Measurements from ENCODE around the gene NACAD. TPM values are rescaled to one million over a fixed set of nuclear protein-coding genes. Genes with fewer than 3 reads are reported as not detected.

The NACAD gene
- total RNA-seq, 1 experiment from 2014 or later: 1.0 TPM

- Mint-ChIP-seq H3K4me1 (ENCODE audit: low read depth, unreplicated experiment) (no peaks in the 10 kb centered on the region), H3K27ac (ENCODE audit: unreplicated experiment) (no peak overlapping the region), H3K36me3 (ENCODE audit: insufficient read depth, unreplicated experiment) (peaks cover 8% of the 10 kb centered on the region), H3K9me3 (ENCODE audit: unreplicated experiment) (no peaks in the 10 kb centered on the region), H3K4me3 (ENCODE audit: unreplicated experiment) (no peak overlapping the region), H3K27me3 (ENCODE audit: insufficient read depth, unreplicated experiment) (no peaks in the 10 kb centered on the region)
- no peak overlapping the region for H3K4me3 ChIP-seq (ENCODE audit: low read depth, low read length)
- intact Hi-C loops (cut with micrococcal nuclease; ENCODE audit: unreplicated experiment): no loop called here
- no peaks in the 10 kb centered on the region; the same call in 1 of the 2 replicates for H3K36me3 ChIP-seq (ENCODE audit: control insufficient read depth, insufficient read depth, low read length)
- ChIA-PET CTCF (no interaction called here), POLR2A (no interaction called here)
- H3K4me1 ChIP-seq: no peaks in the 10 kb centered on the region
- no peak for DNase-seq
- no peaks in the 10 kb centered on the region for H3K27me3 ChIP-seq (replicated peaks; ENCODE audit: control insufficient read depth, insufficient read depth, low read length)
- BruUV-seq (replicated peaks): no TSS peak
- no peak for TF ChIP-seq CTCF (IDR thresholded peaks at IDR 0.05; ENCODE audit: insufficient read depth in 1 of 2, low read depth in 1 of 2, low read length in 1 of 2, severe bottlenecking in 1 of 2, unreplicated experiment in 1 of 2)
- H3K9me3 ChIP-seq: no peaks in the 10 kb centered on the region
Measured at GRCh38 chr7:45050198-45050597, 38.6 kb downstream of the NACAD start.

GRCh38 chr7:45048748-45049147, 40.0 kb downstream of the NACAD start:
- Mint-ChIP-seq H3K27me3 (ENCODE audit: insufficient read depth, unreplicated experiment) (no peaks in the 10 kb centered on the region), H3K4me1 (ENCODE audit: low read depth, unreplicated experiment) (no peaks in the 10 kb centered on the region), H3K27ac (ENCODE audit: unreplicated experiment) (no peak overlapping the region), H3K4me3 (ENCODE audit: unreplicated experiment) (no peak overlapping the region), H3K36me3 (ENCODE audit: insufficient read depth, unreplicated experiment) (peaks cover 8% of the 10 kb centered on the region), H3K9me3 (ENCODE audit: unreplicated experiment) (no peaks in the 10 kb centered on the region)
- no peaks in the 10 kb centered on the region for H3K4me1 ChIP-seq
- no peaks in the 10 kb centered on the region; the same call in 1 of the 2 replicates for H3K36me3 ChIP-seq (ENCODE audit: control insufficient read depth, insufficient read depth, low read length)
- BruUV-seq (replicated peaks): no TSS peak
- intact Hi-C loops (cut with micrococcal nuclease; ENCODE audit: unreplicated experiment): no loop called here
- TF ChIP-seq CTCF (IDR thresholded peaks at IDR 0.05; ENCODE audit: insufficient read depth in 1 of 2, low read depth in 1 of 2, low read length in 1 of 2, severe bottlenecking in 1 of 2, unreplicated experiment in 1 of 2): no peak
- ChIA-PET CTCF (no interaction called here), POLR2A (interaction anchor here (0.7 kb wide), 1 partner anchor 93 kb away, joined by 6 read pairs; no protein-coding TSS in a partner anchor)
- H3K9me3 ChIP-seq: no peaks in the 10 kb centered on the region
- no peak overlapping the region for H3K4me3 ChIP-seq (ENCODE audit: low read depth, low read length)
- DNase-seq: no peak
- H3K27me3 ChIP-seq (replicated peaks; ENCODE audit: control insufficient read depth, insufficient read depth, low read length): no peaks in the 10 kb centered on the region

GRCh38 chr7:45044338-45044737, 44.4 kb downstream of the NACAD start:
- Mint-ChIP-seq H3K36me3 (ENCODE audit: insufficient read depth, unreplicated experiment) (peaks cover 23% of the 10 kb centered on the region), H3K27me3 (ENCODE audit: insufficient read depth, unreplicated experiment) (no peaks in the 10 kb centered on the region), H3K4me3 (ENCODE audit: unreplicated experiment) (no peak overlapping the region), H3K4me1 (ENCODE audit: low read depth, unreplicated experiment) (no peaks in the 10 kb centered on the region), H3K27ac (ENCODE audit: unreplicated experiment) (no peak overlapping the region), H3K9me3 (ENCODE audit: unreplicated experiment) (no peaks in the 10 kb centered on the region)
- Histone ChIP-seq H3K4me1 (no peaks in the 10 kb centered on the region), H3K27me3 (replicated peaks; ENCODE audit: control insufficient read depth, insufficient read depth, low read length) (no peaks in the 10 kb centered on the region), H3K9me3 (no peaks in the 10 kb centered on the region), H3K4me3 (ENCODE audit: low read depth, low read length) (no peak overlapping the region), H3K36me3 (ENCODE audit: control insufficient read depth, insufficient read depth, low read length) (peaks cover 1% of the 10 kb centered on the region)
- no peak for TF ChIP-seq CTCF (IDR thresholded peaks at IDR 0.05; ENCODE audit: insufficient read depth in 1 of 2, low read depth in 1 of 2, low read length in 1 of 2, severe bottlenecking in 1 of 2, unreplicated experiment in 1 of 2)
- DNase-seq: no peak
- CTCF ChIA-PET: no interaction called here
- intact Hi-C loops (cut with micrococcal nuclease; ENCODE audit: unreplicated experiment): no loop called here
- no TSS peak for BruUV-seq (replicated peaks)
- POLR2A ChIA-PET: no interaction called here
